Left cardiac atrium (tissue), 4 donors: ENCODE results near the gene BLOC1S1. TPM values are rescaled to one million over a fixed set of nuclear protein-coding genes. Genes with fewer than 3 reads are reported as not detected.

ENCODE experiments used
- ATAC-seq, 2 donors: fragments of 200-7000 bp; cut with Tn5 transposase; one replicate each; pipeline ENCODE4 v1.9.1; 2020; ENCODE audit warnings: mild to moderate bottlenecking in 2 of 2, moderate library complexity in 2 of 2
- DNase-seq: peaks from one replicate; pipeline ENCODE4 v3.0.0-alpha.2; 2020
- intact Hi-C, 2 donors: fragments of 100-400 bp; cut with DNase I; formaldehyde crosslinking; loops; one replicate each; pipeline versions ENCODE4 v1.14.1 to v1.15.1; 2022 to 2023
- total RNA-seq, 2 donors: library from RNA; stranded (reverse); fragmentation: NEBNext Ultra II Directional; extraction: Animal tissue kit (Norgen Biotek cat#: 25700); gene quantifications; one replicate each; pipeline ENCODE4 v1.2.1, GENCODE V29; 2021
- donor health status: DM: no; HTN: yes; CAD: no.
- donor health status: DM: no; HTN: yes; CAD: no; lungs with severe emphysema.
- donor health status: DM: yes; HTN: yes; CAD: no.
- donor health status: Dilated cardiomyopathy.

The BLOC1S1 gene
- total RNA-seq, 2 donors from 2014 or later, result 119 to 123 TPM

- ATAC-seq, result no peak
- no peak for DNase-seq
- intact Hi-C loops, result no loop called here
Measured at GRCh38 chr12:55692631-55693322, 23.1 kb upstream of the BLOC1S1 start.

- intact Hi-C loops, result no loop called here
- ATAC-seq (peak in 1 of 2 donors; percentile 4), DNase-seq (no peak)
Measured at GRCh38 chr12:55693323-55694187, 22.3 kb upstream of the BLOC1S1 start.

GRCh38 chr12:55694188-55694515, 21.7 kb upstream of the BLOC1S1 start:
- intact Hi-C loops, result no loop called here
- ATAC-seq, result no peak
- no peak for DNase-seq

- DNase-seq, result no peak
- peak in 1 of 2 donors; percentile 5 for ATAC-seq
- intact Hi-C loops, result no loop called here
Measured at GRCh38 chr12:55694651-55695050, 21.2 kb upstream of the BLOC1S1 start.

- intact Hi-C loops, result no loop called here
- ATAC-seq, result no peak
- DNase-seq, result no peak
Measured at GRCh38 chr12:55695349-55695748, 20.5 kb upstream of the BLOC1S1 start.

GRCh38 chr12:55696141-55696540, 19.7 kb upstream of the BLOC1S1 start:
- no peak for DNase-seq

GRCh38 chr12:55696796-55697462, 18.9 kb upstream of the BLOC1S1 start:
- DNase-seq, result no peak
- intact Hi-C loops, result no loop called here
- no peak for ATAC-seq

More at GRCh38 chr12:55696141-55696540, 19.7 kb upstream of the BLOC1S1 start:
- intact Hi-C loops, result no loop called here
- ATAC-seq, result no peak

- DNase-seq (no peak), ATAC-seq (no peak)
- intact Hi-C loops, result no loop called here
Measured at GRCh38 chr12:55697686-55698085, 18.2 kb upstream of the BLOC1S1 start.

GRCh38 chr12:55698241-55698955, 17.4 kb upstream of the BLOC1S1 start:
- intact Hi-C loops, result no loop called here
- ATAC-seq (no peak), DNase-seq (no peak)

- DNase-seq (no peak), ATAC-seq (no peak)
- intact Hi-C loops, result no loop called here
Measured at GRCh38 chr12:55698965-55699364, 16.9 kb upstream of the BLOC1S1 start.

- intact Hi-C loops, result no loop called here
- ATAC-seq (no peak), DNase-seq (no peak)
Measured at GRCh38 chr12:55699471-55700055, 16.3 kb upstream of the BLOC1S1 start.

- intact Hi-C loops, result no loop called here
- DNase-seq, result no peak
- ATAC-seq, result peak in 1 of 2 donors; percentile 27
Measured at GRCh38 chr12:55700255-55701018, 15.4 kb upstream of the BLOC1S1 start.

- DNase-seq (peak; percentile 18), ATAC-seq (peak in 1 of 2 donors; percentile 0)
- intact Hi-C loops, result no loop called here
Measured at GRCh38 chr12:55702861-55703260, 13.0 kb upstream of the BLOC1S1 start.

- ATAC-seq (peak; percentile 9 to 29), DNase-seq (peak; percentile 48)
- intact Hi-C loops, result no loop called here
Measured at GRCh38 chr12:55703288-55703687, 12.6 kb upstream of the BLOC1S1 start.

- intact Hi-C loops, result no loop called here
- ATAC-seq, result peak; percentile 1 to 13
- peak; percentile 38 for DNase-seq
Measured at GRCh38 chr12:55703901-55704761, 11.7 kb upstream of the BLOC1S1 start.

- intact Hi-C loops, result no loop called here
- DNase-seq (peak; percentile 26), ATAC-seq (peak; percentile 2 to 6)
Measured at GRCh38 chr12:55704824-55705718, 10.8 kb upstream of the BLOC1S1 start.
